GM12878 (cell line): ENCODE measurements around the gene ARHGAP19.

Source experiments
- CTCF ChIP-seq, 3 experiments: IDR thresholded peaks in 2 of 3; conservative IDR thresholded peaks in 1 of 3; 2 replicates each; pipeline ENCODE4 v1.5.1; 2011; ENCODE audit warnings: low read depth in 3 of 3, low read length in 3 of 3, mild to moderate bottlenecking in 3 of 3, control low read depth in 2 of 3, moderate library complexity in 2 of 3, inconsistent platforms in 1 of 3, mixed read lengths in 1 of 3; ENCODE audit not compliant: control insufficient read depth in 2 of 3, insufficient read depth in 1 of 3; ENCODE audit errors: extremely low read depth in 1 of 3
- JUND ChIP-seq: IDR thresholded peaks from 2 replicates; pipeline ENCODE4 v1.6.1; 2012; ENCODE audit warnings: low read depth, mild to moderate bottlenecking, low read length, improper control_type of control experiment, moderate library complexity
- RAD21 ChIP-seq: IDR thresholded peaks from 2 replicates; pipeline ENCODE4 v1.6.1; 2011; ENCODE audit warnings: mild to moderate bottlenecking, low read depth, low read length, moderate library complexity; ENCODE audit not compliant: insufficient read depth
- STAT1 ChIP-seq: fragments of 450-650 bp; conservative IDR thresholded peaks from 2 replicates; pipeline ENCODE4 v1.6.1; 2014; ENCODE audit warnings: antibody characterized with exemption, mild to moderate bottlenecking
- SUZ12 ChIP-seq: fragments of 200-600 bp; sonication (generic); IDR thresholded peaks from one replicate; pipeline ENCODE4 v1.6.1; 2018; ENCODE audit warnings: antibody characterized with exemption, mild to moderate bottlenecking; ENCODE audit not compliant: unreplicated experiment
- TF ChIP-seq, protein P1 (sequence below): IDR thresholded peaks from 2 replicates; pipeline ENCODE4 v1.6.1; 2011; ENCODE audit warnings: mild to moderate bottlenecking, low read depth, low read length, moderate library complexity; ENCODE audit not compliant: insufficient replicate concordance

DNA sequence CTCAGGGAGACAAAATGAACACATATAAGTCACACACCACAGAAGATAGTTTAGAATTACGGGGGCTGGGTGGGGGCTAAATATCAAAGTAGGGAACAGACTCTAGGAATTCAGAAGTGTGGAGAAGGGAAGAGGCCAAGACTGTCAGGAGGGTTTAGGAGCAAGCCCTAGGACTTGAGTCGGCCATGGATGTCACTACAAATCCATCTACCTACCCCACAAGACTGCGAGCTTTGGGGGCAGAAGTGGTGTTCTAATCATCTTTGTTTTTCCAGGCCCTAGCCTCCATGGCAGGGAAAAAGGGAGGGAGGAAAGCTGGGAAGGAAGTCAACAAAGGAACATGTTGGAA lies 5.8 kb upstream of the ARHGAP19 start:
- TF ChIP-seq SUZ12 (no peak), RAD21 (no peak), STAT1 (no peak), JUND (no peak), CTCF (IDR thresholded peaks at IDR 0.05 in 2 of 3, conservative IDR thresholded peaks at IDR 0.05 in 1 of 3; ENCODE audit: control insufficient read depth in 2 of 3, extremely low read depth in 1 of 3, insufficient read depth in 1 of 3, low read depth in 3 of 3, low read length in 3 of 3) (no peak)
- TF ChIP-seq, protein P1, sequence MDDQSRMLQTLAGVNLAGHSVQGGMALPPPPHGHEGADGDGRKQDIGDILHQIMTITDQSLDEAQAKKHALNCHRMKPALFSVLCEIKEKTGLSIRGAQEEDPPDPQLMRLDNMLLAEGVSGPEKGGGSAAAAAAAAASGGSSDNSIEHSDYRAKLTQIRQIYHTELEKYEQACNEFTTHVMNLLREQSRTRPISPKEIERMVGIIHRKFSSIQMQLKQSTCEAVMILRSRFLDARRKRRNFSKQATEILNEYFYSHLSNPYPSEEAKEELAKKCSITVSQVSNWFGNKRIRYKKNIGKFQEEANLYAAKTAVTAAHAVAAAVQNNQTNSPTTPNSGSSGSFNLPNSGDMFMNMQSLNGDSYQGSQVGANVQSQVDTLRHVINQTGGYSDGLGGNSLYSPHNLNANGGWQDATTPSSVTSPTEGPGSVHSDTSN, result no peak
